CD4-positive, alpha-beta memory T cell (primary cell): Measurements from ENCODE around the gene PTPRT. TPM values are rescaled to one million over a fixed set of nuclear protein-coding genes. Genes with fewer than 3 reads are reported as not detected.

Experiments used
- CTCF ChIA-PET: fragments of 350-600 bp; sonication (Branson Sonifier 250); formaldehyde crosslinking; loops from one replicate; lab custom pipeline; 2021; ENCODE audit warnings: inconsistent platforms; ENCODE audit not compliant: partially characterized antibody; lab: Charles Lee
- POLR2A ChIA-PET: fragments of 350-600 bp; sonication (Branson Sonifier 250); formaldehyde crosslinking; loops from one replicate; lab custom pipeline; 2021; ENCODE audit not compliant: partially characterized antibody; lab: Charles Lee
- DNase-seq, 5 donors: peaks; one replicate each; pipeline versions ENCODE4 v3.0.0 to v3.0.0-alpha.2; 2020 to 2022; ENCODE audit warnings: mixed read lengths in 1 of 5
- H3K27ac ChIP-seq: one replicate; pipeline ENCODE4 v1.7.0; 2013; ENCODE audit warnings: low read depth, low read length
- H3K27me3 ChIP-seq: 2 replicates; pipeline ENCODE4 v1.7.0; 2013; ENCODE audit warnings: mild to moderate bottlenecking, low read length, moderate library complexity; ENCODE audit not compliant: insufficient read depth
- H3K36me3 ChIP-seq: 2 replicates; pipeline ENCODE4 v1.7.0; 2013; ENCODE audit warnings: mild to moderate bottlenecking, low read length, moderate library complexity; ENCODE audit not compliant: insufficient read depth
- H3K4me1 ChIP-seq: 2 replicates; pipeline ENCODE4 v1.7.0; 2013; ENCODE audit warnings: mild to moderate bottlenecking, low read length, moderate library complexity; ENCODE audit not compliant: insufficient read depth
- H3K4me3 ChIP-seq, 2 donors: one replicate each; pipeline ENCODE4 v1.7.0; 2013; ENCODE audit warnings: low read length in 2 of 2, mild to moderate bottlenecking in 1 of 2
- H3K9me3 ChIP-seq, 2 donors: one replicate each; pipeline ENCODE4 v1.7.0; 2013; ENCODE audit warnings: low read length in 2 of 2, control low read depth in 1 of 2; ENCODE audit not compliant: control insufficient read depth in 1 of 2
- H3K27ac Mint-ChIP-seq, 7 donors: one replicate each; pipeline ENCODE4 v1.8.0; 2020 to 2021; ENCODE audit warnings: mixed read lengths in 7 of 7, mild to moderate bottlenecking in 6 of 7, inconsistent platforms in 3 of 7, moderate library complexity in 3 of 7
- H3K27me3 Mint-ChIP-seq, 2 donors: one replicate each; pipeline ENCODE4 v1.8.0; 2020 to 2021; ENCODE audit warnings: mixed read lengths in 2 of 2
- H3K36me3 Mint-ChIP-seq, 2 donors: one replicate each; pipeline ENCODE4 v1.8.0; 2020 to 2021; ENCODE audit warnings: mixed read lengths in 2 of 2, inconsistent platforms in 1 of 2, mild to moderate bottlenecking in 1 of 2
- H3K4me1 Mint-ChIP-seq, 4 donors: one replicate each; pipeline ENCODE4 v1.8.0; 2020 to 2021; ENCODE audit warnings: mixed read lengths in 4 of 4, mild to moderate bottlenecking in 1 of 4
- H3K4me3 Mint-ChIP-seq, 8 donors: one replicate each; pipeline ENCODE4 v1.8.0; 2020 to 2021; ENCODE audit warnings: mixed read lengths in 8 of 8, mild to moderate bottlenecking in 7 of 8, moderate library complexity in 6 of 8, inconsistent platforms in 3 of 8
- H3K9me3 Mint-ChIP-seq, 8 donors: one replicate each; pipeline ENCODE4 v1.8.0; 2020 to 2021; ENCODE audit warnings: mixed read lengths in 8 of 8, mild to moderate bottlenecking in 5 of 8, inconsistent platforms in 3 of 8, moderate library complexity in 1 of 8
- intact Hi-C: fragments of 100-400 bp; cut with micrococcal nuclease; formaldehyde crosslinking; loops from one replicate; pipeline ENCODE4 v1.15.1; 2023
- polyA plus RNA-seq, 2 donors: library from polyadenylated mRNA; unstranded; fragments of 300-500 nt; fragmentation: Illumina TruSeq; gene quantifications; one replicate each; pipeline ENCODE4 v1.2.3, GENCODE V29; 2021
- total RNA-seq, 2 experiments: library from RNA; stranded (reverse); gene quantifications; one replicate each; pipeline ENCODE4 v1.2.3, GENCODE V29; 2021

The PTPRT gene
- total and polyA plus RNA-seq, 4 experiments from 2014 or later: not detected

- ChIA-PET CTCF (no interaction called here), POLR2A (no interaction called here)
- Mint-ChIP-seq H3K9me3 (peaks cover 0 to 17% (median under 1%) of the 10 kb centered on the region in 8 donors), H3K4me1 (no peaks in the 10 kb centered on the region), H3K4me3 (no peak overlapping the region), H3K36me3 (no peaks in the 10 kb centered on the region), H3K27me3 (no peaks in the 10 kb centered on the region), H3K27ac (no peak overlapping the region)
- Histone ChIP-seq H3K4me3 (no peak overlapping the region), H3K9me3 (no peaks in the 10 kb centered on the region), H3K27me3 (no peaks in the 10 kb centered on the region), H3K36me3 (no peaks in the 10 kb centered on the region), H3K27ac (no peak overlapping the region), H3K4me1 (no peaks in the 10 kb centered on the region)
- DNase-seq: no peak
- intact Hi-C loops: no loop called here
Measured at GRCh38 chr20:42295592-42295991, 894.1 kb downstream of the PTPRT start.

DNA sequence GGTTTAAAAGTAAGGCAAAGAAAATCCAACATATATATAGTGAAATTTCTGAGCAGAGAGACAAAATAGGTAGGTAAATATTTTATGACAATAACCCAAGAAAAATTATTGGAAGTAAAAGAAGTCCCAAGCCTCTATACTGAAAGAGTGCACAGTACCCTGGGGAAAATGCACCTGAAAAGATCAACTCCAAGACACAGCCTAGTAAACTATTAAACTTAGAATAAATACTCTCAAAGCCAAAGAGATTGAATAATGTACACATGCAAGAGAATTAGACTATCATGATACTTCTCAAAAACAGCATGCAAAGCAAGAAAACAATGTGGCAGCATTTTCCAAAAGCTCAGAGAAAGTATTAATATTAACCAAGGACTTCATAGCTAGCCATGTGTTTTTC, 894.7 kb downstream of the PTPRT start:
- no peaks in the 10 kb centered on the region for H3K27me3 Mint-ChIP-seq
- no peaks in the 10 kb centered on the region for H3K4me1 ChIP-seq
- no peak overlapping the region for H3K27ac Mint-ChIP-seq
- no peak overlapping the region for H3K4me3 Mint-ChIP-seq
- no peak for DNase-seq
- H3K4me3 ChIP-seq: no peak overlapping the region
- H3K4me1 Mint-ChIP-seq: no peaks in the 10 kb centered on the region
- no peaks in the 10 kb centered on the region for H3K27me3 ChIP-seq
- no peaks in the 10 kb centered on the region for H3K9me3 ChIP-seq
- no peaks in the 10 kb centered on the region for H3K36me3 ChIP-seq
- H3K27ac ChIP-seq: no peak overlapping the region
- intact Hi-C loops: no loop called here
- CTCF ChIA-PET: no interaction called here
- H3K36me3 Mint-ChIP-seq: no peaks in the 10 kb centered on the region
- POLR2A ChIA-PET: no interaction called here
- peaks cover 0 to 17% (median under 1%) of the 10 kb centered on the region in 8 donors for H3K9me3 Mint-ChIP-seq

- Histone ChIP-seq H3K36me3 (no peaks in the 10 kb centered on the region), H3K27ac (no peak overlapping the region), H3K27me3 (no peaks in the 10 kb centered on the region), H3K4me1 (no peaks in the 10 kb centered on the region), H3K4me3 (no peak overlapping the region), H3K9me3 (no peaks in the 10 kb centered on the region)
- H3K4me1 Mint-ChIP-seq: no peaks in the 10 kb centered on the region
- H3K9me3 Mint-ChIP-seq: peaks cover 0 to 15% (median 8%) of the 10 kb centered on the region in 8 donors
- H3K27ac Mint-ChIP-seq: no peak overlapping the region
- DNase-seq: no peak
- POLR2A ChIA-PET: no interaction called here
- H3K36me3 Mint-ChIP-seq: no peaks in the 10 kb centered on the region
- H3K27me3 Mint-ChIP-seq: no peaks in the 10 kb centered on the region
- intact Hi-C loops: no loop called here
- CTCF ChIA-PET: no interaction called here
- no peak overlapping the region for H3K4me3 Mint-ChIP-seq
Measured at GRCh38 chr20:42281801-42282200, 907.9 kb downstream of the PTPRT start.

GRCh38 chr20:42276718-42277602, 912.7 kb downstream of the PTPRT start:
- ChIA-PET POLR2A (no interaction called here), CTCF (no interaction called here)
- Histone ChIP-seq H3K27ac (no peak overlapping the region), H3K36me3 (no peaks in the 10 kb centered on the region), H3K27me3 (no peaks in the 10 kb centered on the region), H3K4me1 (no peaks in the 10 kb centered on the region), H3K4me3 (no peak overlapping the region), H3K9me3 (no peaks in the 10 kb centered on the region)
- intact Hi-C loops: no loop called here
- DNase-seq: no peak
- H3K9me3 Mint-ChIP-seq: peaks cover 0 to 9% (median 4%) of the 10 kb centered on the region in 8 donors
- no peaks in the 10 kb centered on the region for H3K4me1 Mint-ChIP-seq
- H3K27me3 Mint-ChIP-seq: no peaks in the 10 kb centered on the region
- H3K36me3 Mint-ChIP-seq: no peaks in the 10 kb centered on the region
- no peak overlapping the region for H3K27ac Mint-ChIP-seq
- H3K4me3 Mint-ChIP-seq: no peak overlapping the region

DNA sequence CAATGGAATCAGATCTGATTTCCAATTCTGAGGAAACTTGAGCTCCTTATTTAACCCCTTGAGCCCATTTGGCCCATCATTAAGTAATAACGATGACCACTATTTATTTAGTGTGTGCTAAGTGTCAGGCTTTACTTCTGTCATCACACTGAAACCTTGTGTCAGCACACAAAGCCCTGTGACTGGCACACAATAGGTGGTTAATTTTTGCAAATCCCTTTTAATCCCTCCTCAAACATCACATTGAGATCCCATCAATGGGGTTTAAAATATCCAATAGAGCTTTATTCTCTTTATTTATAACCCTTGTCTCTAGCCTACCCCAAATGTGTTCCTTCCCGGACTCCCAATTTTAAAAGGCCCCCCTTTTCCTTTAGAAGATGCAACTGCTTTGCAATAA, 914.7 kb downstream of the PTPRT start:
- Histone ChIP-seq H3K4me1 (no peaks in the 10 kb centered on the region), H3K27ac (no peak overlapping the region), H3K9me3 (no peaks in the 10 kb centered on the region), H3K4me3 (no peak overlapping the region), H3K36me3 (no peaks in the 10 kb centered on the region), H3K27me3 (no peaks in the 10 kb centered on the region)
- DNase-seq: no peak
- no peaks in the 10 kb centered on the region for H3K36me3 Mint-ChIP-seq
- H3K27me3 Mint-ChIP-seq: no peaks in the 10 kb centered on the region
- peaks cover 0 to 9% (median 2%) of the 10 kb centered on the region in 8 donors for H3K9me3 Mint-ChIP-seq
- intact Hi-C loops: no loop called here
- POLR2A ChIA-PET: no interaction called here
- H3K27ac Mint-ChIP-seq: no peak overlapping the region
- CTCF ChIA-PET: no interaction called here
- H3K4me3 Mint-ChIP-seq: no peak overlapping the region
- H3K4me1 Mint-ChIP-seq: no peaks in the 10 kb centered on the region

DNA sequence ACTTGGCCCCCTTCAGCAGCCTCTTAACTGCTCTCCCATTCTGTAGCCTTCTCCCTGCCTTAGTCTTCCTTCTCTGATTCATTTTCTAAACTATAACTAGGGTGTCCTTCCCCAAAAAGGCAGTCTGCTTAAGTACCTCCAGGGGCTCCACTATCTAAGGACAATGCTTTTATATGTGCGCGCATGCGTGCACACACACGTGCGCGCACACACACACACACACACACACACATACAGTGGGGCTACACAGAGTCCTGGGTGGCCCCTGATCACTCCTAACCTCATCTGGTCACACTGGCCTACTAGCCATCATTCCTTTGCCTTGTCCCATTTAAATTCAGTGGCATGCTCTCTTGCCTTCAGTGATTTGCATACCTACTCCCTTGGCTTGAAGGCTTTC, 917.2 kb downstream of the PTPRT start:
- CTCF ChIA-PET: no interaction called here
- DNase-seq: no peak

GRCh38 chr20:42270539-42270938, 919.2 kb downstream of the PTPRT start:
- H3K4me1 ChIP-seq: no peaks in the 10 kb centered on the region
- no peak overlapping the region for H3K27ac ChIP-seq
- Mint-ChIP-seq H3K27ac (no peak overlapping the region), H3K4me3 (no peak overlapping the region), H3K36me3 (no peaks in the 10 kb centered on the region), H3K9me3 (peaks cover 0 to 6% (median 4%) of the 10 kb centered on the region in 8 donors), H3K27me3 (no peaks in the 10 kb centered on the region), H3K4me1 (no peaks in the 10 kb centered on the region)
- ChIA-PET POLR2A (no interaction called here), CTCF (no interaction called here)
- H3K27me3 ChIP-seq: no peaks in the 10 kb centered on the region
- no peak for DNase-seq
- intact Hi-C loops: no loop called here
- H3K36me3 ChIP-seq: no peaks in the 10 kb centered on the region
- no peak overlapping the region for H3K4me3 ChIP-seq
- no peaks in the 10 kb centered on the region for H3K9me3 ChIP-seq

More for the DNA sequence above, 917.2 kb downstream of the PTPRT start:
- Histone ChIP-seq H3K4me3 (no peak overlapping the region), H3K27me3 (no peaks in the 10 kb centered on the region), H3K36me3 (no peaks in the 10 kb centered on the region), H3K4me1 (no peaks in the 10 kb centered on the region), H3K27ac (no peak overlapping the region), H3K9me3 (no peaks in the 10 kb centered on the region)
- H3K9me3 Mint-ChIP-seq: peaks cover 0 to 9% (median 3%) of the 10 kb centered on the region in 8 donors
- no peak overlapping the region for H3K4me3 Mint-ChIP-seq
- no peaks in the 10 kb centered on the region for H3K4me1 Mint-ChIP-seq
- POLR2A ChIA-PET: no interaction called here
- no peaks in the 10 kb centered on the region for H3K27me3 Mint-ChIP-seq
- no peaks in the 10 kb centered on the region for H3K36me3 Mint-ChIP-seq
- intact Hi-C loops: no loop called here
- H3K27ac Mint-ChIP-seq: no peak overlapping the region
